ENCODE measurements around the gene NOS3.
A peak's percentile ranks its signal among the peaks of the same experiment; 100 is the strongest.
"Not testable (repeated sequence)": the region's sequence is repeated elsewhere in the genome, so short reads cannot be mapped to it uniquely, and the experiment has no call there.

The NOS3 gene

DNA sequence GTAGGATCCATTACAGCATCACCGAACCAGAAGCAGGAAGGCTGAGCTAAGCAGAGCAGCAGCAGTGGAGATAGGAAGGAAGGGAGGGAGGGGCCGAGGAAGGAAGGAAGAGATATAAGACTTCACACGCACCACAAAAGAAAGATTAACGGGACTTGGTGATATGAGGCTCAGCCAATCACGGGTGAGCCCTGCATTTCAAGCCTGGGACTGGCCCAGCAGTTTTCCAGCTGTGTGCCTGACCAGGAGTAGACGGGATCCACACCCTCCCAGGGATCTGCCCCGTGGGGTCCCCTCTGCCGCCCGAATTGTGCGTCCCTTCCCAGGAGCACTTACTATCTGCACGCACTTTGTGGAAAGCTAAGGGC lies 17.3 kb downstream of the NOS3 start:
- Histone ChIP-seq H3K27ac (ENCODE audit: low read depth, low read length) (no peak overlapping the region), H3K4me3 (ENCODE audit: low read length) (no peak overlapping the region), H3K36me3 (ENCODE audit: control insufficient read depth, insufficient read depth, low read length) (no peaks in the 10 kb centered on the region), H3K9ac (ENCODE audit: low read length) (no peak overlapping the region), H3K27me3 (ENCODE audit: control insufficient read depth, insufficient read depth, low read length) (peaks cover 2% of the 10 kb centered on the region), H3K4me1 (ENCODE audit: control insufficient read depth, insufficient read depth, low read length) (no peaks in the 10 kb centered on the region)

DNA sequence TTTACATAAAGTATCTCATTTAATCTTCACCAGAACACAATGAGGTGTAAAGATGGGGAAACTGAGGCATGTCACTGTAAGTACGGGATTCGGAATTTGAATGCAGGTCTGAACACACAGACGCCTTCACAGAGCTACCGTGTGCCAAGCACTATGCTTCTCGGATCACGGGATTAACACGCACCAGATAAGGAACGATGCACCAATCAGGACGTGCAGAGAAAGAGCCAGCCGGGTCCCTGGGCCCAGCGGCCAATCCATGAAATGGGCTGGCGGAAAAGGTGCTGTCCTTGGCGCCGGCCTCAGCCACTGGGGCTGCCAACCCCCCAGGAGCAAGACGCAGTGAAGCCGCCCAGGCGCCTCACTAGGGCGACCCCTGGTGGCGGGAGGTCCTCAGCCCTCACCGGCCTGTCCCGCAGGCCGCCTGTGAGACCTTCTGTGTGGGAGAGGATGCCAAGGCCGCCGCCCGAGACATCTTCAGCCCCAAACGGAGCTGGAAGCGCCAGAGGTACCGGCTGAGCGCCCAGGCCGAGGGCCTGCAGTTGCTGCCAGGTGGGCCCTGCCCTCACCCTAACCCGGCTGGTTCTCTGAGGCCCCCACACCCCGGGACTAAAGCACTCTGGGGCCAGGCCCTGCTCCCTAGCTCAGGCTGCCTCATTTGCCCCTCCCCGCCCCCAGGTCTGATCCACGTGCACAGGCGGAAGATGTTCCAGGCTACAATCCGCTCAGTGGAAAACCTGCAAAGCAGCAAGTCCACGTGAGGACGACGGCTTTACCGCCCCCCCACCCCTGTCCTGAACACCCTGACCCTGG lies 17.9 kb downstream of the NOS3 start:
- no peaks in the 10 kb centered on the region for H3K4me1 ChIP-seq (ENCODE audit: control insufficient read depth, insufficient read depth, low read length)
- H3K27ac ChIP-seq (ENCODE audit: low read depth, low read length), result no peak overlapping the region

DNA sequence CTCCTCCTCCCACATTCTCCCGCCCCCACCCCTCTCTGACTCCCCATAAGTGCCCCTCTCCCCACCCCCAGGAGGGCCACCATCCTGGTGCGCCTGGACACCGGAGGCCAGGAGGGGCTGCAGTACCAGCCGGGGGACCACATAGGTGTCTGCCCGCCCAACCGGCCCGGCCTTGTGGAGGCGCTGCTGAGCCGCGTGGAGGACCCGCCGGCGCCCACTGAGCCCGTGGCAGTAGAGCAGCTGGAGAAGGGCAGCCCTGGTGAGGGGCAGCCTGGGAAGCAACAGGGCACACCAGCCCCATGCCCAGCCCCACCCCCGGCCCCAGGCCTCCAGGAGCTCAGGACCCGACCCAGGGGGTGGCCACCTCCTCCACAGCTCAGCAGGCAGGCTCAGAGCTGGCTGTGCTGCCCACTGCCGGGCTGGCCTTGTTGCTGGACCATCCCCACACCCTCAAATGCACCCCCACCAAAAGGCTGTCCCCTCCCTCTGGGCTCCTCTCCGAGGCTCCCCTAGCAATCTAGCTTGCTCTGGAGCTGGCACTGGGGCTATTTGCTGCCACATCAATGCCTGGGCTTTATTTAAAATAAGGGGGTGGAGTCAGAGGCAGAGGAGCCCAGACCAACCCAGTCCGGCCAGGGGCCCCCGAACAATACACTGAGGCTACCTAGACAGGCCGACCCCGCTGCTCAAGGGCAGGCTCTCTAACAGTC lies 18.7 kb downstream of the NOS3 start:
- Histone ChIP-seq H3K4me1 (ENCODE audit: control insufficient read depth, insufficient read depth, low read length) (no peaks in the 10 kb centered on the region), H3K36me3 (ENCODE audit: control insufficient read depth, insufficient read depth, low read length) (no peaks in the 10 kb centered on the region), H3K9ac (ENCODE audit: low read length) (no peak overlapping the region), H3K27ac (ENCODE audit: low read depth, low read length) (no peak overlapping the region), H3K27me3 (ENCODE audit: control insufficient read depth, insufficient read depth, low read length) (peaks cover 7% of the 10 kb centered on the region), H3K4me3 (ENCODE audit: low read length) (no peak overlapping the region)

More for the DNA sequence above, 17.9 kb downstream of the NOS3 start:
- Histone ChIP-seq H3K27me3 (ENCODE audit: control insufficient read depth, insufficient read depth, low read length) (peaks cover 2% of the 10 kb centered on the region), H3K9ac (ENCODE audit: low read length) (no peak overlapping the region), H3K4me3 (ENCODE audit: low read length) (peak overlapping the region; percentile 29), H3K36me3 (ENCODE audit: control insufficient read depth, insufficient read depth, low read length) (no peaks in the 10 kb centered on the region)

DNA sequence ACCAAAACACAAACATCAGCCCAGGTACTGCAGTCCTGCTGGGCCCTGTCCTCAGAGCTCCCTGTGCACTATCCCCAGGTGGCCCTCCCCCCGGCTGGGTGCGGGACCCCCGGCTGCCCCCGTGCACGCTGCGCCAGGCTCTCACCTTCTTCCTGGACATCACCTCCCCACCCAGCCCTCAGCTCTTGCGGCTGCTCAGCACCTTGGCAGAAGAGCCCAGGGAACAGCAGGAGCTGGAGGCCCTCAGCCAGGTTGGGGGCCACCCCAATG lies 19.2 kb downstream of the NOS3 start:
- H3K27me3 ChIP-seq (ENCODE audit: control insufficient read depth, insufficient read depth, low read length), result peaks cover 7% of the 10 kb centered on the region
- no peaks in the 10 kb centered on the region for H3K4me1 ChIP-seq (ENCODE audit: control insufficient read depth, insufficient read depth, low read length)
- H3K36me3 ChIP-seq (ENCODE audit: control insufficient read depth, insufficient read depth, low read length), result no peaks in the 10 kb centered on the region
- H3K9ac ChIP-seq (ENCODE audit: low read length), result no peak overlapping the region
- no peak overlapping the region for H3K4me3 ChIP-seq (ENCODE audit: low read length)
- H3K27ac ChIP-seq (ENCODE audit: low read depth, low read length), result no peak overlapping the region

DNA sequence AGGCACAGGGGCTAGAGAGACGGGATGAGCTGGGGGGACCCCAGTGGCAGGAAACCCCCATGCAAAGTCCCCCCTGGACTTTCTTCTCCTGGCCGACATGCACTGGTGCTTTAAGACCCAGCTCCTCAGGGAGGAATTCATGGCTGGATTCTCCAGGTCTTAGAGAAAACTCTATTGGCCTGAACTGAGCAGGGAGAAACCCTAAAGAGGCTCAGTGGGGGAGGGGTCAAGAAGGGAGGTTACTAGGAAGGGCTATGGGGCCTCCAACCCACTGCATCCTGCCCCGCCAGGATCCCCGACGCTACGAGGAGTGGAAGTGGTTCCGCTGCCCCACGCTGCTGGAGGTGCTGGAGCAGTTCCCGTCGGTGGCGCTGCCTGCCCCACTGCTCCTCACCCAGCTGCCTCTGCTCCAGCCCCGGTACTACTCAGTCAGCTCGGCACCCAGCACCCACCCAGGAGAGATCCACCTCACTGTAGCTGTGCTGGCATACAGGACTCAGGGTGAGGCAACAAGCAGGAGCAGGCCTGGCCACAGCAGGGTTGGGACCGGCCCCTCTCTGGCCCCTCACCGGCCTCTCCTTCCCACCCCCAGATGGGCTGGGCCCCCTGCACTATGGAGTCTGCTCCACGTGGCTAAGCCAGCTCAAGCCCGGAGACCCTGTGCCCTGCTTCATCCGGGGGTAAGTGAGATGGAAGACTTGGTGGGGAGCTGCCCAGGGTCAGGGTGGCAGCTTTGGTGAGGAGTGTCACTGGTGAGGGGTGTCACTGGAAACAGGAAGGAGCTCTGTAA lies 19.7 kb downstream of the NOS3 start:
- Histone ChIP-seq H3K4me3 (ENCODE audit: low read length) (no peak overlapping the region), H3K9ac (ENCODE audit: low read length) (no peak overlapping the region), H3K27me3 (ENCODE audit: control insufficient read depth, insufficient read depth, low read length) (peaks cover 7% of the 10 kb centered on the region), H3K4me1 (ENCODE audit: control insufficient read depth, insufficient read depth, low read length) (no peaks in the 10 kb centered on the region), H3K36me3 (ENCODE audit: control insufficient read depth, insufficient read depth, low read length) (no peaks in the 10 kb centered on the region), H3K27ac (ENCODE audit: low read depth, low read length) (no peak overlapping the region)

- no peaks in the 10 kb centered on the region for H3K36me3 ChIP-seq (ENCODE audit: control insufficient read depth, insufficient read depth, low read length)
- peaks cover 7% of the 10 kb centered on the region for H3K27me3 ChIP-seq (ENCODE audit: control insufficient read depth, insufficient read depth, low read length)
- no peak overlapping the region for H3K27ac ChIP-seq (ENCODE audit: low read depth, low read length)
- H3K9ac ChIP-seq (ENCODE audit: low read length), result no peak overlapping the region
- no peak overlapping the region for H3K4me3 ChIP-seq (ENCODE audit: low read length)
- H3K4me1 ChIP-seq (ENCODE audit: control insufficient read depth, insufficient read depth, low read length), result no peaks in the 10 kb centered on the region
Measured at GRCh38 chr7:151011097-151011409, 20.2 kb downstream of the NOS3 start.

GRCh38 chr7:151011616-151012015 lies 20.8 kb downstream of the NOS3 start:
- H3K27me3 ChIP-seq (ENCODE audit: control insufficient read depth, insufficient read depth, low read length), result not testable (repeated sequence)

DNA sequence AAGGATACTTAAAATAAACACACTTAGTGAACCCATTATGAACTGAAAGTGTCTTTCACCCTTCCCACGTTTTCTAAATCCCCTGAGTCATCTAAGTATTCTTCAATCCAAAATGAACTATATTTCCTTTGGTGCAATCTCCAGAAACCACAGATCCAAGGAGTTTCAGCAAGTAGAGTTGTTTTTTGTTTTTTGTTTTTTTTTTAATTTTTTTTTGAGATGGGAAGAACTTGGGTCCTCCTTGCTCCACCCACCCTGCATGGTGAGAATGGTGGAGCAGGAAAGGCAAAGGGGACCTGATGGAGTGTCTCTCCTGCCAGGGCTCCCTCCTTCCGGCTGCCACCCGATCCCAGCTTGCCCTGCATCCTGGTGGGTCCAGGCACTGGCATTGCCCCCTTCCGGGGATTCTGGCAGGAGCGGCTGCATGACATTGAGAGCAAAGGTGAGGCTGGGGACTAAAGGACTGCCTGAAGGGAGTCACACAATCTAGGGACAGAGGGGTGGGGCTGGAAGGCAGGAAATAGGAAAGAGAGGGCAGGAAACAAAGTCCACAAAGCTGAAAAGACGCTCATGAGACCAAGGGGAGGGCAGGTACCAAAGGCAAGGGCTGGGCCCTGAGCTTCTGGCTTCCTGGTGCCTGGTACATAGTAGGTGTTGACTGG lies 21.3 kb downstream of the NOS3 start:
- H3K4me1 ChIP-seq (ENCODE audit: control insufficient read depth, insufficient read depth, low read length), result no peaks in the 10 kb centered on the region
- no peak overlapping the region for H3K9ac ChIP-seq (ENCODE audit: low read length)
- peaks cover 9% of the 10 kb centered on the region for H3K27me3 ChIP-seq (ENCODE audit: control insufficient read depth, insufficient read depth, low read length)
- no peak overlapping the region for H3K27ac ChIP-seq (ENCODE audit: low read depth, low read length)
- no peak overlapping the region for H3K4me3 ChIP-seq (ENCODE audit: low read length)
- H3K36me3 ChIP-seq (ENCODE audit: control insufficient read depth, insufficient read depth, low read length), result no peaks in the 10 kb centered on the region

More at GRCh38 chr7:151011616-151012015, 20.8 kb downstream of the NOS3 start:
- not testable (repeated sequence) for H3K36me3 ChIP-seq (ENCODE audit: control insufficient read depth, insufficient read depth, low read length); H3K9ac ChIP-seq (ENCODE audit: low read length); H3K4me3 ChIP-seq (ENCODE audit: low read length); H3K4me1 ChIP-seq (ENCODE audit: control insufficient read depth, insufficient read depth, low read length); H3K27ac ChIP-seq (ENCODE audit: low read depth, low read length)

GRCh38 chr7:151012911-151013347 lies 22.1 kb downstream of the NOS3 start:
- H3K9ac ChIP-seq (ENCODE audit: low read length), result no peak overlapping the region
- H3K36me3 ChIP-seq (ENCODE audit: control insufficient read depth, insufficient read depth, low read length), result no peaks in the 10 kb centered on the region
- no peak overlapping the region for H3K27ac ChIP-seq (ENCODE audit: low read depth, low read length)
- H3K4me1 ChIP-seq (ENCODE audit: control insufficient read depth, insufficient read depth, low read length), result peaks cover 2% of the 10 kb centered on the region
- H3K4me3 ChIP-seq (ENCODE audit: low read length), result no peak overlapping the region
- peaks cover 16% of the 10 kb centered on the region for H3K27me3 ChIP-seq (ENCODE audit: control insufficient read depth, insufficient read depth, low read length)

GRCh38 chr7:151013356-151013732 lies 22.5 kb downstream of the NOS3 start:
- no peak overlapping the region for H3K4me3 ChIP-seq (ENCODE audit: low read length)
- no peak overlapping the region for H3K27ac ChIP-seq (ENCODE audit: low read depth, low read length)
- peaks cover 19% of the 10 kb centered on the region for H3K27me3 ChIP-seq (ENCODE audit: control insufficient read depth, insufficient read depth, low read length)
- H3K9ac ChIP-seq (ENCODE audit: low read length), result no peak overlapping the region
- H3K36me3 ChIP-seq (ENCODE audit: control insufficient read depth, insufficient read depth, low read length), result no peaks in the 10 kb centered on the region
- peaks cover 4% of the 10 kb centered on the region for H3K4me1 ChIP-seq (ENCODE audit: control insufficient read depth, insufficient read depth, low read length)

- Histone ChIP-seq H3K4me3 (ENCODE audit: low read length) (peak overlapping the region; percentile 57), H3K27me3 (ENCODE audit: control insufficient read depth, insufficient read depth, low read length) (peaks cover 21% of the 10 kb centered on the region), H3K4me1 (ENCODE audit: control insufficient read depth, insufficient read depth, low read length) (peaks cover 6% of the 10 kb centered on the region), H3K9ac (ENCODE audit: low read length) (peak overlapping the region; percentile 34), H3K36me3 (ENCODE audit: control insufficient read depth, insufficient read depth, low read length) (no peaks in the 10 kb centered on the region), H3K27ac (ENCODE audit: low read depth, low read length) (no peak overlapping the region)
Measured at GRCh38 chr7:151013733-151014497, 23.1 kb downstream of the NOS3 start.

DNA sequence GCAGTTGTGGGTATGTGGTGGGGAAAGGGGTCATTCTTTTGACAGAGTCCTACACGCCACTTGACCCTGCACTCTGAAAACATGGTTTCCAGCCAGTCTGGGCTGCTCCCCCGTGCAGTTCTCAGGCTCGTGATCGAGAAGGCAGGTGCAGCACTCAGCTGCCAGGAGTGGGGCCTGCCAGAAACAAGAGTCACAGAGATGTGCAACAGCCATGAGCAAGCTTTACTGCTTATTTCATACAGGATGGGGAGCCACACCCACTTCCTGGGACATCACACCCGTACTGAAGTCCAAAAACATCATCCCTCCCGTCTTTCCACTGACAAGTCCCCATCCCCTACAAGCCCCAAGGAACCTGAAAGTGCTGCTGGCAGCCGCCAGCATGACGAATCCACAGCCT lies 24.1 kb downstream of the NOS3 start:
- H3K36me3 ChIP-seq (ENCODE audit: control insufficient read depth, insufficient read depth, low read length), result no peaks in the 10 kb centered on the region
- peaks cover 6% of the 10 kb centered on the region for H3K4me1 ChIP-seq (ENCODE audit: control insufficient read depth, insufficient read depth, low read length)
- no peak overlapping the region for H3K9ac ChIP-seq (ENCODE audit: low read length)
- H3K27ac ChIP-seq (ENCODE audit: low read depth, low read length), result no peak overlapping the region
- H3K4me3 ChIP-seq (ENCODE audit: low read length), result no peak overlapping the region
- peaks cover 22% of the 10 kb centered on the region for H3K27me3 ChIP-seq (ENCODE audit: control insufficient read depth, insufficient read depth, low read length)

All from rectal smooth muscle tissue (tissue), 1 donor.